Transverse colon (tissue), 4 donors: ENCODE measurements around the gene AGMO. TPM values are rescaled to one million over a fixed set of nuclear protein-coding genes. Genes with fewer than 3 reads are reported as not detected.

Source experiments
- DNase-seq: peaks from one replicate; pipeline ENCODE4 v3.0.0-alpha.2; 2019
- H3K27ac ChIP-seq, 4 donors: fragments of 200-600 bp; sonication (generic); 2 replicates each; pipeline ENCODE4 v1.5.1; 2016 to 2018; ENCODE audit warnings: inconsistent platforms in 4 of 4
- H3K27me3 ChIP-seq: fragments of 200-600 bp; sonication (generic); 2 replicates; pipeline ENCODE4 v1.5.1; 2017; ENCODE audit warnings: inconsistent platforms
- H3K36me3 ChIP-seq, 4 donors: fragments of 200-600 bp; sonication (generic); 2 replicates each; pipeline ENCODE4 v1.5.1; 2017 to 2019; ENCODE audit warnings: inconsistent platforms in 4 of 4
- H3K4me1 ChIP-seq, 4 donors: fragments of 200-600 bp; sonication (generic); 2 replicates each; pipeline ENCODE4 v1.5.1; 2017 to 2020; ENCODE audit warnings: inconsistent platforms in 4 of 4
- H3K4me3 ChIP-seq, 4 donors: fragments of 200-600 bp; sonication (generic); 1 replicate in 1 of 4; 2 replicates in 3 of 4; pipeline versions ENCODE4 v1.5.1 to v1.6.1; 2017 to 2019; ENCODE audit warnings: inconsistent platforms in 4 of 4
- H3K9me3 ChIP-seq, 2 donors: fragments of 200-600 bp; sonication (generic); 2 replicates each; pipeline ENCODE4 v1.5.1; 2017 to 2019; ENCODE audit warnings: inconsistent platforms in 2 of 2
- EP300 ChIP-seq: sonication (generic); formaldehyde crosslinking; IDR thresholded peaks from one replicate; pipeline ENCODE4 v1.6.1; 2017; ENCODE audit warnings: antibody characterized with exemption, low read depth
- POLR2A ChIP-seq: fragments of 450-650 bp; IDR thresholded peaks from one replicate; pipeline ENCODE4 v1.6.1; 2016; ENCODE audit warnings: antibody characterized with exemption, mild to moderate bottlenecking, moderate library complexity
- POLR2AphosphoS5 ChIP-seq, 3 donors: sonication (generic); formaldehyde crosslinking; IDR thresholded peaks; one replicate each; pipeline ENCODE4 v1.6.1; 2016; ENCODE audit warnings: antibody characterized with exemption in 3 of 3
- WGBS, 2 donors: methylation state at CpG; one replicate each; pipeline ENCODE4 v1.1.5; 2018; ENCODE audit warnings: low coverage in 1 of 2; 5-methylcytosine and 5-hydroxymethylcytosine counted together
- in situ Hi-C, 4 donors: fragments of 200-750 bp; cut with MboI; loops; one replicate each; pipeline versions ENCODE4 v1.15.0 to v1.15.1; 2017; ENCODE audit warnings: low sequenced_read_pairs in 3 of 4, low pct_ligation_motif_present in 1 of 4, low pct_unique_long_range_greater_than_20kb in 1 of 4
- intact Hi-C: fragments of 100-400 bp; cut with DNase I; formaldehyde crosslinking; loops from one replicate; pipeline ENCODE4 v1.15.1; 2023; ENCODE audit warnings: low total_unique reads
- total RNA-seq, 4 donors: library from RNA; depleted of rRNA; stranded (reverse); fragments of >200 nt; gene quantifications; one replicate each; pipeline ENCODE4 v1.1.0, GENCODE V29; 2016
- TF ChIP-seq, protein P1 (sequence below), 5 experiments: fragments of 200-600 bp in 3 of 5; fragments of 450-650 bp in 2 of 5; sonication (generic) in 3 of 5; IDR thresholded peaks; 1 replicate in 2 of 5; 2 replicates in 3 of 5; pipeline ENCODE4 v1.5.1; 2016 to 2017; ENCODE audit warnings: antibody characterized with exemption in 5 of 5, inconsistent platforms in 3 of 5, mild to moderate bottlenecking in 2 of 5, moderate library complexity in 1 of 5

AGMO gene
- total RNA-seq, 4 donors from 2014 or later = 1.5 to 5.7 (median 2.7) TPM; not detected in 1

DNA sequence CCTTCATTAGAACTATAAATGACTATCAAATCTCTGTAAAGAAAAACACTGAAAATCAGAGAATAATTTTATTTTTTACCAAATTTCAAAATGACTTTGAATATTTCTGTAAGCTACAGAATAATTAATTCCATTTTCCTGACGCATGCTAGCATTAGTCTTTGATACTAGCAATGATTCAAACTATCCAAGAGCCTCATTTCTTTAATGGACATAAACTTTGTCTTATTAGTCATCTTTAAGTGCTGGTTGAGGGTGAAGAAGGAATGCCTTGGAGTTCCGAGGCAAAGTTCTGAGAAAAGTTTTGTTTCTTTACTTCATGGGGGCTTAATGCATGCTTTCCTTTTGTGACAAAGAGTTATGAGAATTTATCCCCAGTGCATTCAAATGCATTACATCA lies 137.3 kb downstream of the AGMO start:
- H3K9me3 ChIP-seq = no peaks in the 10 kb centered on the region

DNA sequence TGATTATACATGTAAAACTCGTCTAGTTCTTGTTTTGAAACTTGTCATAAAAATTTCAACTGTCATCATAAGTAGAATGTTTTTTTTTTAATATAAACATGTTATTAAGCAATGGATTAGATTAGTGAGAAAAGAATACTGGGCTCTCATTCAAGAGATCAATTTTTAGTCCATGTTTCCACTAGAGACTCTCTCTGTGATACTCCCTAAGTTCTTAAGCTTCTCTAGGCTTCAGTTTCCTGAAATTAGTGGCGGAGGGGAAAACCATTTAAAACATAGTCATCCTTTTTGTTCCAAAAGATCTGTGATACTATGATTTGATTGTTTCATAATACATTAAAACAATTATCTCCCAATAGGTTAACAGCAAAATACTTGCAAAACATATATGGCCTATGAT lies 142.2 kb downstream of the AGMO start:
- WGBS, 2 donors = 59 to 62% methylated on average over 2 of the region's 2 CpGs
- peaks cover 0 to 2% of the 10 kb centered on the region in 2 donors for H3K9me3 ChIP-seq
- no peaks in the 10 kb centered on the region for H3K36me3 ChIP-seq
- H3K4me3 ChIP-seq = no peak overlapping the region
- DNase-seq = no peak
- H3K27ac ChIP-seq = no peak overlapping the region
- no peaks in the 10 kb centered on the region for H3K4me1 ChIP-seq
- in situ Hi-C loops (no loop called here), intact Hi-C loops (no loop called here)
- TF ChIP-seq EP300 (no peak), POLR2A (no peak), POLR2AphosphoS5 (IDR thresholded peaks at IDR 0.05) (no peak)
- TF ChIP-seq, protein P1, sequence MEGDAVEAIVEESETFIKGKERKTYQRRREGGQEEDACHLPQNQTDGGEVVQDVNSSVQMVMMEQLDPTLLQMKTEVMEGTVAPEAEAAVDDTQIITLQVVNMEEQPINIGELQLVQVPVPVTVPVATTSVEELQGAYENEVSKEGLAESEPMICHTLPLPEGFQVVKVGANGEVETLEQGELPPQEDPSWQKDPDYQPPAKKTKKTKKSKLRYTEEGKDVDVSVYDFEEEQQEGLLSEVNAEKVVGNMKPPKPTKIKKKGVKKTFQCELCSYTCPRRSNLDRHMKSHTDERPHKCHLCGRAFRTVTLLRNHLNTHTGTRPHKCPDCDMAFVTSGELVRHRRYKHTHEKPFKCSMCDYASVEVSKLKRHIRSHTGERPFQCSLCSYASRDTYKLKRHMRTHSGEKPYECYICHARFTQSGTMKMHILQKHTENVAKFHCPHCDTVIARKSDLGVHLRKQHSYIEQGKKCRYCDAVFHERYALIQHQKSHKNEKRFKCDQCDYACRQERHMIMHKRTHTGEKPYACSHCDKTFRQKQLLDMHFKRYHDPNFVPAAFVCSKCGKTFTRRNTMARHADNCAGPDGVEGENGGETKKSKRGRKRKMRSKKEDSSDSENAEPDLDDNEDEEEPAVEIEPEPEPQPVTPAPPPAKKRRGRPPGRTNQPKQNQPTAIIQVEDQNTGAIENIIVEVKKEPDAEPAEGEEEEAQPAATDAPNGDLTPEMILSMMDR (IDR thresholded peaks at IDR 0.05) = no peak
- H3K27me3 ChIP-seq = no peaks in the 10 kb centered on the region

More for the DNA sequence above, 137.3 kb downstream of the AGMO start:
- intact Hi-C loops (no loop called here), in situ Hi-C loops (no loop called here)
- H3K36me3 ChIP-seq = no peaks in the 10 kb centered on the region
- H3K4me3 ChIP-seq = no peak overlapping the region
- TF ChIP-seq POLR2A (no peak), EP300 (no peak), POLR2AphosphoS5 (IDR thresholded peaks at IDR 0.05) (no peak)
- TF ChIP-seq, protein P1 (IDR thresholded peaks at IDR 0.05) = no peak
- no peak for DNase-seq
- no peaks in the 10 kb centered on the region for H3K4me1 ChIP-seq
- WGBS, 2 donors = 70 to 71% methylated on average over 2 of the region's 2 CpGs
- no peak overlapping the region for H3K27ac ChIP-seq
- no peaks in the 10 kb centered on the region for H3K27me3 ChIP-seq

DNA sequence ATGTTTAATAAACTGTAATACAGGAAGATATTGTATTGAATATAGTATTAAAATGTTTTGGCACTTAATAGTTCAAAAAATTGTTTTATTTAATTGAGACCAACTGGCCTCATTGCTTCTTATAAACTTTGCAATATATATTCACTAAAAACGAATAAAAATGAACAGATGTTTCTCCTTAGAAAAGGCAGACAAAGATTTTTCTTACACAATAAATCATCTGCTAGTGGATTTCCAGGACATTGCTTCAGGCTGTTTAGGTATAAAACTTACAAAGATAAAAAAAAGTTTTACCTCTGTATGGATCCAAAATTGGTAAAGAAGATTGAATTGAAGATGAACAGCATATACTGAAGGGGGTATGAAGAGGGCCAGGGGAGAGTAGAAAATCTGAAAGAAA lies 143.6 kb downstream of the AGMO start:
- WGBS, 2 donors = 46 to 60% methylated on average over 1 of the region's 1 CpG
- intact Hi-C loops (no loop called here), in situ Hi-C loops (no loop called here)
- Histone ChIP-seq H3K27me3 (no peaks in the 10 kb centered on the region), H3K27ac (no peak overlapping the region), H3K9me3 (peaks cover 0 to 6% of the 10 kb centered on the region in 2 donors), H3K36me3 (no peaks in the 10 kb centered on the region), H3K4me3 (no peak overlapping the region), H3K4me1 (no peaks in the 10 kb centered on the region)
- TF ChIP-seq, protein P1 (IDR thresholded peaks at IDR 0.05) = no peak
- TF ChIP-seq POLR2AphosphoS5 (IDR thresholded peaks at IDR 0.05) (no peak), POLR2A (no peak), EP300 (no peak)
- DNase-seq = no peak

DNA sequence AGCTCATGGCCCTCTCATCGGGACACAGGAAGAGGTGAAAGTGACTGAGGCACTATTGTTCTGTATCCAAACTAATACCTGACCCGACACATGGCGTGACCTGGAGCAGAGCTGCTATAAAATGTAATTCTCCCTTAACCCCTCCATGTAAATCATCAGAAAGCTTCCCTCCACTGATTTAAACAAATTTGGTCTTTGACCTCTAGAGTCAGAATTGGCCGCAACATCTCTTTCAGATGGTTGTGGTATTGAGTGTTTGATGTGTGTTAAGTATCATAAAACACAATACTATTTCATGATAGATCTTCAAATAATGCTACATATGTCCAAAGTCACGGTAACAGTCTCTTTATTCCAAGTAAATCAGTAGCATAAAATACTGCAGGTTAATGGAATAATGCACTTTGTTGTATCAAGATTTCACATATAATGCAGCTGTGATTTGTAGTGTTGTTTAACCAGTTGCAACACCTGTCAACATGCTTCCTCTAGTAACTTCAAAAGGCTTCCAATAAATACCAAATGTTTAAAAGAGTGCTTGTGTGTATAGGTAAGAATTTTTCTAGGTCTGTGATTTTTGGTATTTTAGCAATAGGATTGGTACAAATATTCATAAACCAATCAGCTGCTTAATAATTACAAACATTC lies 144.3 kb downstream of the AGMO start:
- no peak for DNase-seq
- 63 to 89% methylated on average over 3 to 5 of the region's 5 CpGs for WGBS, 2 donors
- no peak overlapping the region for H3K4me3 ChIP-seq
- H3K4me1 ChIP-seq = no peaks in the 10 kb centered on the region
- H3K27ac ChIP-seq = no peak overlapping the region
- in situ Hi-C loops (no loop called here), intact Hi-C loops (no loop called here)
- no peaks in the 10 kb centered on the region for H3K27me3 ChIP-seq
- no peaks in the 10 kb centered on the region for H3K36me3 ChIP-seq
- TF ChIP-seq, protein P1 (IDR thresholded peaks at IDR 0.05) = no peak
- TF ChIP-seq POLR2AphosphoS5 (IDR thresholded peaks at IDR 0.05) (no peak), POLR2A (no peak), EP300 (no peak)
- H3K9me3 ChIP-seq = peaks cover 0 to 6% of the 10 kb centered on the region in 2 donors
